OCI-LY3 (cell line): Measurements from ENCODE around the gene ADAMTS2.

Experiments used
- H2AFZ ChIP-seq: fragments of 200-600, 300-600 bp; shearing (Covaris generic); 2 replicates; pipeline ENCODE4 v1.6.0; 2014; ENCODE audit warnings: antibody characterized with exemption, low read depth, low read length
- H3K27ac ChIP-seq: fragments of 200-600, 300-600 bp; sonication (generic); 2 replicates; pipeline ENCODE4 v1.5.1; 2014; ENCODE audit warnings: mild to moderate bottlenecking, low read length, moderate library complexity, mixed read lengths
- H3K27me3 ChIP-seq: fragments of 200-600, 300-600 bp; sonication (generic); 2 replicates; pipeline ENCODE4 v1.6.1; 2014; ENCODE audit warnings: low read depth, low read length, mixed read lengths
- H3K36me3 ChIP-seq: fragments of 200-600, 300-600 bp; sonication (generic); replicated peaks from 2 replicates; pipeline ENCODE3; 2014; ENCODE audit warnings: low read depth, low read length, mixed read lengths
- H3K4me1 ChIP-seq: fragments of 300-600, 200-600 bp; sonication (generic); 2 replicates; pipeline ENCODE4 v1.6.1; 2014; ENCODE audit warnings: low read length, mixed read lengths
- H3K4me2 ChIP-seq: fragments of 200-600, 300-600 bp; sonication (generic); 2 replicates; pipeline ENCODE4 v1.6.1; 2014; ENCODE audit warnings: low read length, mixed read lengths
- H3K4me3 ChIP-seq: fragments of 300-600, 200-600 bp; sonication (generic); 2 replicates; pipeline ENCODE4 v1.5.1; 2014; ENCODE audit warnings: antibody characterized with exemption, mild to moderate bottlenecking, low read length, moderate library complexity
- H3K79me2 ChIP-seq: fragments of 300-600, 200-600 bp; shearing (Covaris generic); 2 replicates; pipeline ENCODE4 v1.6.1; 2014; ENCODE audit warnings: mild to moderate bottlenecking, low read length, mixed read lengths
- H3K9ac ChIP-seq: fragments of 300-600, 200-600 bp; shearing (Covaris generic); 2 replicates; pipeline ENCODE4 v1.6.0; 2014; ENCODE audit warnings: mild to moderate bottlenecking, low read length, moderate library complexity
- H3K9me3 ChIP-seq: fragments of 200-600, 300-600 bp; shearing (Covaris generic); 2 replicates; pipeline ENCODE4 v1.6.1; 2014; ENCODE audit warnings: low read length, mixed read lengths; ENCODE audit not compliant: insufficient read depth
- H4K20me1 ChIP-seq: fragments of 200-600, 300-600 bp; sonication (generic); 2 replicates; pipeline ENCODE4 v1.6.1; 2016; ENCODE audit warnings: low read length, mixed read lengths; ENCODE audit not compliant: insufficient read depth
- EZH2phosphoT487 ChIP-seq: fragments of 200-600 bp; shearing (Covaris generic); IDR thresholded peaks from 2 replicates; pipeline ENCODE4 v1.6.1; 2018; ENCODE audit warnings: antibody characterized with exemption, mixed run types, low read depth
- TF ChIP-seq, protein P1 (sequence below): fragments of 200-600, 300-600 bp; sonication (generic); IDR thresholded peaks from 2 replicates; pipeline ENCODE4 v1.5.1; 2014; ENCODE audit warnings: antibody characterized with exemption, low read length, low read depth

Gene ADAMTS2

DNA sequence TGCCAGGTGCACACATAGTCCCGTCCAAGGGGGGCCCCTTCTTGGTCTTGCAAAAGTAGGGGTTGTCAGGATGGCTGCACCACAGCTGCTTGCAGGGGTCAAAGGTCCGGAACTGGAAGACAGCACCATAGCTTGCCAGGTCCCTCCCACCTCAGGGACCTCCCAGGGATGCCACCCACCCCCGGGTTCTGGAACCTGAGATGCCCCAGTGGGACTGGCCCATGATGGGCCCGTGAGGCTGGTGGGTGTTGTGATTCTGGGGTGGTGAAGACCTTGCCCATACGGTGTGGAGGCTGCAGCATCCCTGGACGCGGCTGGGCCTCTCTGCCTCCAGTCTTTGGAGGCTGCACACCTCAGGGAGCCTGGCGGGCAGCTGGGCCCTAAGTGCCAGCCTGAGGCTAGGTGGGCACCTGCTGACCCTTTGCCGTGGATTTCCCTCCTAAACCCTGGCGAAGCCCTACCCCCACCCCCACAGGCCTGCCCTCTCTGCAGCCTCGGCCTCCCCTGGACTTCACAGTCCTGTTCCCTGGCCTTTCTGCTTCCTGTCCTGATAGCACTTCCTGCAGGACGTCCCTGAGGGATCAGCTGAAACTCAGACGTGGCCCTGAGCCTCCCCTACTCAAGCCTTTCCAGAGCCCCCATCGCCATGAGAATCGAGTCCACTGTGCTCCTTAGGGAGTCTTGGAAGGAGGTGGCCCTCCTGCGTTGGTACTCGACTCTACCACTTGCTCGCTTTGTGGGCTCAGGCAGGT, 192.9 kb downstream of the ADAMTS2 start:
- Histone ChIP-seq H3K9ac (no peak overlapping the region), H3K36me3 (no peaks in the 10 kb centered on the region), H3K9me3 (no peaks in the 10 kb centered on the region), H3K27me3 (no peaks in the 10 kb centered on the region), H3K4me2 (no peak overlapping the region), H3K27ac (no peak overlapping the region), H4K20me1 (no peaks in the 10 kb centered on the region), H3K4me3 (no peak overlapping the region), H3K79me2 (no peaks in the 10 kb centered on the region), H3K4me1 (no peaks in the 10 kb centered on the region), H2AFZ (no peak overlapping the region)
- no peak for TF ChIP-seq EZH2phosphoT487
- TF ChIP-seq, protein P1, sequence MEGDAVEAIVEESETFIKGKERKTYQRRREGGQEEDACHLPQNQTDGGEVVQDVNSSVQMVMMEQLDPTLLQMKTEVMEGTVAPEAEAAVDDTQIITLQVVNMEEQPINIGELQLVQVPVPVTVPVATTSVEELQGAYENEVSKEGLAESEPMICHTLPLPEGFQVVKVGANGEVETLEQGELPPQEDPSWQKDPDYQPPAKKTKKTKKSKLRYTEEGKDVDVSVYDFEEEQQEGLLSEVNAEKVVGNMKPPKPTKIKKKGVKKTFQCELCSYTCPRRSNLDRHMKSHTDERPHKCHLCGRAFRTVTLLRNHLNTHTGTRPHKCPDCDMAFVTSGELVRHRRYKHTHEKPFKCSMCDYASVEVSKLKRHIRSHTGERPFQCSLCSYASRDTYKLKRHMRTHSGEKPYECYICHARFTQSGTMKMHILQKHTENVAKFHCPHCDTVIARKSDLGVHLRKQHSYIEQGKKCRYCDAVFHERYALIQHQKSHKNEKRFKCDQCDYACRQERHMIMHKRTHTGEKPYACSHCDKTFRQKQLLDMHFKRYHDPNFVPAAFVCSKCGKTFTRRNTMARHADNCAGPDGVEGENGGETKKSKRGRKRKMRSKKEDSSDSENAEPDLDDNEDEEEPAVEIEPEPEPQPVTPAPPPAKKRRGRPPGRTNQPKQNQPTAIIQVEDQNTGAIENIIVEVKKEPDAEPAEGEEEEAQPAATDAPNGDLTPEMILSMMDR, result no peak

DNA sequence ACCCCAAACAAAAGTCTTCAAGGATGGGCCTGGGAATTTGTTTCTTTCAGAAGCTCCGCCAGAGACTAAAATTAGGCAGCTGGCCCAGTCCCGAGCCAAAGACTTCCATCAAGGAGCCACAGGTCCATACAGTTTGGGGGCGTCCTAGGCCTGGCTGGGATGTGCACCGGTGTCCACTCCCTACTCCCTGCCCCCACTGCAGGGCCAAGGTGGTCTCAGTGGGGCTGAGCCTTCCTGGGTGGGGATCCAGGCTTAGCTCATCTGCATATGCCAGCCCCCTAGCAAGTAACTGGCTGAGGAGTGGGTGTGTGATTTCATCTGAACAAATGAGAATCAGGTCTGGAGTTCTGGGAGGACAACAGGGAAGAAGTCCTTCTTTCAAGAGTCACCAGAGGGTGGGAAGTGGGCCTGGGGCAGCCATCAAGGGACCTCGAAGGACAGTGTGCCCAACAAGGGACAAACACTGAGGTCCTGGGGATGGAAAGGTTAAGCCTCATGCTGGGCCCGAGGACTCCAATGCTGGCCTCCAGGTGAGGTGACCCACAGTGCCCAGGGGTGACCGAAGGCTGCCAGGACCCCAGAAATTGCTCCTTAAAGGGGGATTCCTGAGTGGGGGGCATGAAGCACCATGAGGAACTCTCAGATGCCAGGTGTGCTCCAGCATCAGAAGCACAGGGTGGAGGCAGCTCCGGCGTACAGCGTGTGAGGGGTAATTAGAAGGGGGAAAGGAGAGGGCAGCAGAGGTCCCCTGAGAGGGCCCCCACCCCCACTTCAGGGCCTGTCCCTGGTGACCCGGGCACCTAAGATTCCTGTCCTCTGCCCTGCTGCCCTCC, 193.8 kb downstream of the ADAMTS2 start:
- H3K4me2 ChIP-seq, result no peak overlapping the region
- no peaks in the 10 kb centered on the region for H3K4me1 ChIP-seq
- H3K27me3 ChIP-seq, result no peaks in the 10 kb centered on the region
- no peaks in the 10 kb centered on the region for H3K9me3 ChIP-seq
- H3K79me2 ChIP-seq, result no peaks in the 10 kb centered on the region
- no peak overlapping the region for H3K4me3 ChIP-seq
- H3K36me3 ChIP-seq, result no peaks in the 10 kb centered on the region
- no peak overlapping the region for H3K27ac ChIP-seq
- TF ChIP-seq, protein P1, result no peak
- TF ChIP-seq EZH2phosphoT487, result no peak
- no peak overlapping the region for H3K9ac ChIP-seq
- no peak overlapping the region for H2AFZ ChIP-seq
- no peaks in the 10 kb centered on the region for H4K20me1 ChIP-seq

DNA sequence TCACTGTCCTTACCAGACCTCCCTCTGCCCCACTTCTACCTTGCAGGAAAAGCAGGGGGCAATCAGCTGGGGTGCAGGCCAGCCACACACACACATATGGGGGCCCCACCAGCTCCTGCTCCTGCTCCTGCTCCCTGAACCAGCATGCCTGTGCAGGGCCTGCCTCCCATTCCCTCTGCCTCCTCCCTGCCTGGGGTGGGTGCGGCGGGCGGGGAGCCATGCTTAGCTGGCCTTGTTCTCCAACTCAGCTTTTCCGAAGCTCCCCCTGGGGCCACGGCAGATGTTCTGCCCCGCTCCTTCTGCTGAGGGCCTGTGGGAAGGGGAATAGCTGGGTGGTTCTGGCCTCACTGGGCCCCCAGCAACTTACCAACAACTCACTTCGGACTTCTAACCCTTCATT, 195.2 kb downstream of the ADAMTS2 start:
- no peak overlapping the region for H3K4me3 ChIP-seq
- H3K4me1 ChIP-seq, result no peaks in the 10 kb centered on the region
- no peaks in the 10 kb centered on the region for H3K36me3 ChIP-seq
- no peak overlapping the region for H2AFZ ChIP-seq
- H3K9ac ChIP-seq, result no peak overlapping the region
- H3K27me3 ChIP-seq, result no peaks in the 10 kb centered on the region
- H4K20me1 ChIP-seq, result no peaks in the 10 kb centered on the region
- H3K27ac ChIP-seq, result no peak overlapping the region
- no peak overlapping the region for H3K4me2 ChIP-seq
- no peaks in the 10 kb centered on the region for H3K9me3 ChIP-seq
- no peaks in the 10 kb centered on the region for H3K79me2 ChIP-seq
- TF ChIP-seq, protein P1, result no peak
- no peak for TF ChIP-seq EZH2phosphoT487

GRCh38 chr5:179149278-179149677, 196.0 kb downstream of the ADAMTS2 start:
- Histone ChIP-seq H3K4me1 (no peaks in the 10 kb centered on the region), H3K79me2 (no peaks in the 10 kb centered on the region), H3K27ac (no peak overlapping the region), H3K36me3 (no peaks in the 10 kb centered on the region), H3K9me3 (no peaks in the 10 kb centered on the region), H4K20me1 (no peaks in the 10 kb centered on the region), H3K4me2 (no peak overlapping the region), H3K27me3 (no peaks in the 10 kb centered on the region), H3K4me3 (no peak overlapping the region), H2AFZ (no peak overlapping the region), H3K9ac (no peak overlapping the region)
- no peak for TF ChIP-seq EZH2phosphoT487
- TF ChIP-seq, protein P1, result no peak
